ENCODE measurements around the gene PHF2.

PHF2 gene

DNA sequence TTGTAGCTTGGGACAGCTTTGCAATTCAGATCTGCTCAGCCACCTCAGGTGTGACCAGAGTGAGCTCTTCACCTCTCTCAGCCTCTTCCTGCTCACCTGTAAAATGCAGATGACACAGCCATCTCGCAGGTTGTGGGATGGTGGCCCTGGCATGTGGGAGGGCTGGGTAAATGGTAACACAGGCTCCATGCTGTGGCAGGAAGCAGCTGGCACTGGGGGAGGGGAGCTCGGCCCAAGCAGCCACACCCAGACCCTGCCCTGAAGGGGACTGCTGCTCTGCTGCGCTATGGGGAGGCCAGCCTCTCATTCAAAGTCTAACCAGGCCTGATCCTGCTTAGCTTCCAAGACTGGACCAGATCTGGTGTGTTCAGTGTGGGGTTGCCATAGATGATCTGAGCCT, 24.1 kb downstream of the PHF2 start:
- Histone ChIP-seq H3K4me3 (replicated peaks; ENCODE audit: low read depth, low read length) (no peak overlapping the region), H3K27me3 (replicated peaks; ENCODE audit: control insufficient read depth, insufficient read depth, low read length) (no peaks in the 10 kb centered on the region), H3K36me3 (ENCODE audit: control insufficient read depth, insufficient read depth, low read length) (no peaks in the 10 kb centered on the region)
- TF ChIP-seq, protein P1, sequence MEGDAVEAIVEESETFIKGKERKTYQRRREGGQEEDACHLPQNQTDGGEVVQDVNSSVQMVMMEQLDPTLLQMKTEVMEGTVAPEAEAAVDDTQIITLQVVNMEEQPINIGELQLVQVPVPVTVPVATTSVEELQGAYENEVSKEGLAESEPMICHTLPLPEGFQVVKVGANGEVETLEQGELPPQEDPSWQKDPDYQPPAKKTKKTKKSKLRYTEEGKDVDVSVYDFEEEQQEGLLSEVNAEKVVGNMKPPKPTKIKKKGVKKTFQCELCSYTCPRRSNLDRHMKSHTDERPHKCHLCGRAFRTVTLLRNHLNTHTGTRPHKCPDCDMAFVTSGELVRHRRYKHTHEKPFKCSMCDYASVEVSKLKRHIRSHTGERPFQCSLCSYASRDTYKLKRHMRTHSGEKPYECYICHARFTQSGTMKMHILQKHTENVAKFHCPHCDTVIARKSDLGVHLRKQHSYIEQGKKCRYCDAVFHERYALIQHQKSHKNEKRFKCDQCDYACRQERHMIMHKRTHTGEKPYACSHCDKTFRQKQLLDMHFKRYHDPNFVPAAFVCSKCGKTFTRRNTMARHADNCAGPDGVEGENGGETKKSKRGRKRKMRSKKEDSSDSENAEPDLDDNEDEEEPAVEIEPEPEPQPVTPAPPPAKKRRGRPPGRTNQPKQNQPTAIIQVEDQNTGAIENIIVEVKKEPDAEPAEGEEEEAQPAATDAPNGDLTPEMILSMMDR (IDR thresholded peaks at IDR 0.05; ENCODE audit: insufficient read depth, low read length, poor library complexity, severe bottlenecking) = no peak
- DNase-seq (ENCODE audit: extremely low read depth, insufficient read length) = no peak

DNA sequence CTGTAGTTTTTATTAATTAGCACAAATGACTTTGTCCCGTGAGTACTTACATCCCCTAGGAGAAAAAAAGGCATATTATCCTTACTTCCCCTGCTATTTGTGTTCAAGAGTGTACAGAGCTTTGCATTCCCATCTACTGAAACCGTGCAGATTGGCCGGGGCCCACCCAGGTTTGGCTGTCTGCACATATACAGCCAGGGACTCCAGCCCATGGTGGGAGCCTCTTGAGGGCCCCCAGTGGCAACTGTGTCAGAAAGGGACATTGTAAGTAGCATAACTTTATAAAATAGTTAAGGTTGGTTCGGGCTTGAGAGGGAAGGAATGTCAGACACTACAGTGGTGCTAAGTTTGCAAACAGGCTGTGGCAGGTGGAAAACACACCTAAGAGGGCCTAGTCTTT, 24.7 kb downstream of the PHF2 start:
- DNase-seq (ENCODE audit: extremely low read depth, insufficient read length) = no peak
- H3K27me3 ChIP-seq (replicated peaks; ENCODE audit: control insufficient read depth, insufficient read depth, low read length) = no peaks in the 10 kb centered on the region
- TF ChIP-seq, protein P1 (IDR thresholded peaks at IDR 0.05; ENCODE audit: insufficient read depth, low read length, poor library complexity, severe bottlenecking) = no peak
- no peak overlapping the region for H3K4me3 ChIP-seq (replicated peaks; ENCODE audit: low read depth, low read length)
- H3K36me3 ChIP-seq (ENCODE audit: control insufficient read depth, insufficient read depth, low read length) = no peaks in the 10 kb centered on the region

DNA sequence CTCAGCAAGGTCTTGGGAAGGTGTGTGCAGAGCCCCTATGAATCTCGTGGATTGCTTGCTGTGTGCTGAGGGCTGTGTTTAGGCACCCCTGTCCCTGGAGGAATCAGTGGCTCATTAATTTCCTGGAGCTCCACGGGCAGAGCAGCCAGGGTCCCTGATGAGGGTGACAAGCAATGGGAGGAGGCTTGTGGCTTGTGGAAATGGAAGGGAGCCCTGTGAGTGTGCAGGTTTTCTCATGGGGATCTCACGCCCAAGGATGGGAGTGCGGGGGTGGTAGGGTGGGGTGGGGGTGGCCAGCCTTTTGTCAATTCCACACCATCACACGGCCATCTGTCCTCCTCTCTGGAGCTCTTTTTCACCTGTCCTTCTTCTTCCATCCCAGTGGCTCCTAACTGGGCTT, 25.3 kb downstream of the PHF2 start:
- no peak overlapping the region for H3K4me3 ChIP-seq (replicated peaks; ENCODE audit: low read depth, low read length)
- H3K27me3 ChIP-seq (replicated peaks; ENCODE audit: control insufficient read depth, insufficient read depth, low read length) = no peaks in the 10 kb centered on the region
- TF ChIP-seq, protein P1 (IDR thresholded peaks at IDR 0.05; ENCODE audit: insufficient read depth, low read length, poor library complexity, severe bottlenecking) = no peak
- H3K36me3 ChIP-seq (ENCODE audit: control insufficient read depth, insufficient read depth, low read length) = no peaks in the 10 kb centered on the region
- DNase-seq (ENCODE audit: extremely low read depth, insufficient read length) = no peak

DNA sequence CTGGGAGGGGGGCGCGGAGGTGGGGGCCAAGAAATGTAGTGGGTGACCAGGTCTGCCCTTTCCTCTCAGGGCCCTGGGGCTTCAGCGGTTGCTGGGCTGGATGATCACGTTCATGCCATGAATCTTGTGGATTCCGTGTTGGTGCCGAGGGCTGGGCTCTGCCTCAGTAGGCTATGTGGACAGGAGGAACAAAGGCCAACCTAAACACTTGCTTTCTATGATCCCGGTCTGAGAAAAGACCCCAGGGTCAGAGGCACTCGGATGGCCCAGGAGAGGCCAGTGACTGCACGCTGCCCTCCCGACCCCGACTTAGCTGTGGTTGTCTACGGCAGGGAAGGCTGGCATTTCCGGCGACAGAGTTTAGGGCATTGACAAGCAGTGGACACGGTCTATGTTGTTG, 26.6 kb downstream of the PHF2 start:
- no peaks in the 10 kb centered on the region for H3K36me3 ChIP-seq (ENCODE audit: control insufficient read depth, insufficient read depth, low read length)
- no peaks in the 10 kb centered on the region for H3K27me3 ChIP-seq (replicated peaks; ENCODE audit: control insufficient read depth, insufficient read depth, low read length)
- H3K4me3 ChIP-seq (replicated peaks; ENCODE audit: low read depth, low read length) = no peak overlapping the region
- no peak for DNase-seq (ENCODE audit: extremely low read depth, insufficient read length)
- TF ChIP-seq, protein P1 (IDR thresholded peaks at IDR 0.05; ENCODE audit: insufficient read depth, low read length, poor library complexity, severe bottlenecking) = no peak

DNA sequence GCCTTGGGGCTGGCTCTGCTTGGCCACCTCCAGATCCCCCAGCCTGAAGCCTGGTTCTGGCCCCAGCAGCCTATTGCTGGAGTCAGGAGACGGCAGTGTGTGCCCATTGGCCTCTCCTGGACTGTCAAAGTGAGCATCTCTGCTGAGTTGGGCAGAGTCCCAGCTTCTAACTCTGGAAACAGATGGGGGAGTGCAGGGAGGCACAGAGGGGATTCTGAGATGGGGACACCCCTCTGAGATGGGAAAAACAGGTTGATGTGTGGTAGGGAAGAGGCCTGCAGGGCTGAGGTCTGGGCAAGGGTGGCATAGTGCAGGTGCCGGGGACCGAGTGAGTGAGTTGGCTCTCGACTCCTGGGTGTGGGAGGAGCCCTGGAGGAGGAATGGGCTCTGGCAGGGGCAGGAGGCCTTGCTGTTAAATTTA, 27.5 kb downstream of the PHF2 start:
- TF ChIP-seq, protein P1 (IDR thresholded peaks at IDR 0.05; ENCODE audit: insufficient read depth, low read length, poor library complexity, severe bottlenecking) = no peak

DNA sequence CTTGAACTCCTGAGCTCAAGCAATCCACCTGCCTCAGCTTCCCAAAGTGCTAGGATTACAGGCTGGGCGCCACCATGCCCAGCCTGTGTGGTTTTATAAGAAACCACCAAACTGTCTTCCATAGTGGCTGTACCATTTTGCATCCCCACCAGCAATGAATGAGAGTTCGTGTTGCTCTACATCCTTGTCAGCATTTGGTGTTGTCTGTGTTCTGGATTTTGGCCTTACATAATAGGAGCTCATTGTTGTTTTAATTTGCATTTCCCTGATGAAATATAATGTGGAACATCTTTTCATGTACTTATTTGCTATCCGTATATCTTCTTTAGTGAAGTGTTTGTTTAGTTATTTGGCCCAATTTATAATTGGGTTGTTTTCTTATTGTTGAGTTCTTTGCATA, 29.8 kb downstream of the PHF2 start:
- H3K4me3 ChIP-seq (replicated peaks; ENCODE audit: low read depth, low read length) = no peak overlapping the region
- no peaks in the 10 kb centered on the region for H3K27me3 ChIP-seq (replicated peaks; ENCODE audit: control insufficient read depth, insufficient read depth, low read length)
- TF ChIP-seq, protein P1 (IDR thresholded peaks at IDR 0.05; ENCODE audit: insufficient read depth, low read length, poor library complexity, severe bottlenecking) = no peak
- DNase-seq (ENCODE audit: extremely low read depth, insufficient read length) = no peak
- no peaks in the 10 kb centered on the region for H3K36me3 ChIP-seq (ENCODE audit: control insufficient read depth, insufficient read depth, low read length)

More for the DNA sequence above, 27.5 kb downstream of the PHF2 start:
- DNase-seq (ENCODE audit: extremely low read depth, insufficient read length) = no peak
- Histone ChIP-seq H3K36me3 (ENCODE audit: control insufficient read depth, insufficient read depth, low read length) (no peaks in the 10 kb centered on the region), H3K27me3 (replicated peaks; ENCODE audit: control insufficient read depth, insufficient read depth, low read length) (no peaks in the 10 kb centered on the region), H3K4me3 (replicated peaks; ENCODE audit: low read depth, low read length) (no peak overlapping the region)
